Fibroblast of upper back skin (primary cell): ENCODE results near the gene GDF9.
A peak's percentile ranks its signal among the peaks of the same experiment; 100 is the strongest.

Experiments
- DNase-seq: peaks from one replicate; pipeline ENCODE4 v3.0.0-alpha.2; 2013

Gene GDF9

DNA sequence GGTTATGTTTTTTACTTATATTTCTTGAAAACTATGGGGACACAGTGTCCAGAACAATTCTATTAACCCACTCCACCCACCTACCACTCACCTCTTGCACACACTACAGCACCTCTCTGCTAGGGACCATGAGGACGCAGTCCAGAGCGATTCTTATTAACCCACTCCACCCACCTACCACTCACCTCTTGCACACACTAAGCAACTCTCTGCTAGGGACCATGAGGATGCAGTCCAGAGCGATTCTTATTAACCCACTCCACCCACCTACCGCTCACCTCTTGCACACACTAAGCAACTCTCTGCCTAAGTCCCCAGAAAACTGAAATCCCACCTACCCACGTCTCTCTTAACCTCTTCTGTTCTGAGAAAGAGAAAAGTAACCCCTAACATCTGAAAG is 33.7 kb downstream of the GDF9 start:
- no peak for DNase-seq

GRCh38 chr5:132831095-132831860 is 35.0 kb downstream of the GDF9 start:
- no peak for DNase-seq

GRCh38 chr5:132830436-132831094 is 35.7 kb downstream of the GDF9 start, which contains the start of gene SHROOM1:
TSS of gene SHROOM1 (minus strand) at chr5:132830647. CDS start at chr5:132826140, 4,507 bp downstream.
- no peak for DNase-seq

- DNase-seq: peak; percentile 55
These were observed 36.4 kb downstream of the GDF9 start for GRCh38 chr5:132829742-132830435.

DNA sequence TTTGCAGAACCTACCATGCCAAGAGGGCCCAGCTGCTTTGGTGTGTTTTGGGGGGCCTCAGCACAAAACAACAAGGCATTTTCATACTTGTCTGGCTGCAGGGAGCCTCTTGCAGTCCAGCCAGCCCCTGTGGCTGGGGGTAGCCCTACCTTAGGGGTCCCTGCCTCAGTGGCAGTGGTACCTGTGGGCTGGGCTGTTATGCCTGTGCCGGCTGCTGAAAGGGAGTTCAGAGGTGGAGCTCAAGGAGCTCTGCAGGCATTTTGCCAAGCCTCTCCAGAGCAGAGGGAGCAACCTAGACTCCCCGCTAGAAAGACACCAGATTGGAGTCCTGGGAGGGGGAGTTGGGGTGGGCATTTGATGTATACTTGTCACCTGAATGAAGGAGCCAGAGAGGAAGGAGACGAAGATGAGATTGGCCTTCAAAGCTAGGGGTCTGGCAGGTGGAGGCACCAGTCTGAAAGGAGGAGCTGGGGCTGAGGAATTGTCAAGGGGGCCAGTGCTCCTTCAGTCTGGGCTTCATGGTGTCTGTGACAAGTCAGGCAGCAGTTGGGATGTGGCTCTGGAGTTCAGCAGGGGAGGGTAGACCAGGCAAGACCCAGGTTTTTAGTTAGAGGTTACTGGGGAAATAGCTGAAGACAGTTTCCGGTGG is 37.3 kb downstream of the GDF9 start:
- no peak for DNase-seq

GRCh38 chr5:132827943-132828673 is 38.2 kb downstream of the GDF9 start:
- DNase-seq: no peak

- no peak for DNase-seq
These were observed 39.7 kb downstream of the GDF9 start for GRCh38 chr5:132826424-132827082.

DNA sequence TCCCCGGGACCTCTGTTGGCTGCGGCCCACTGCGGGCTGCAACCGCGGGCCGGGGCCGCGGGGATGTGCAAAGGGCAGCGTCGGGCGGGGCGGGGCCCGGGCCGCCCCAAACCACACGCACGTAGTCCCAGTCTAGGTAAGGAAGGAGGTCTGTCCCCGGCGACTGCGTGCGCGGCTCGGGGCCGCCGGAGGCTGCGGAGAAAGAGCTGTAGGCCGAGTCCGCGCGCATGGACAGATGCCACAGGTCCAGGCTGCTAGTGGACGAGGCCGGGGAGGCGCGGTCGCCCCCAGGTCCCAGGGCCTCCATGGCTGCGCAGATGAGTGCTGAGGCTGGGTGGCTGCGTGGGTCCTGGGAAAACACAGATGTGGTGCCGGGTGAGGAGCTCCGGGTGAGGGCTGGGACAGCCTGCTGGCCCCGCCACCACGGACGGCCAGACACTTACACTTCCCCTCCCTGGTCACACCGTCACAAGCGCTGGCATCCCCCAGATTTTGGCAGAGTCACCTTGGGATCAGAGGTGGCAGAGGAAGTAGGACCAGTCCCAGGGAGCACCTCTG is 40.4 kb downstream of the GDF9 start:
- DNase-seq: no peak

DNA sequence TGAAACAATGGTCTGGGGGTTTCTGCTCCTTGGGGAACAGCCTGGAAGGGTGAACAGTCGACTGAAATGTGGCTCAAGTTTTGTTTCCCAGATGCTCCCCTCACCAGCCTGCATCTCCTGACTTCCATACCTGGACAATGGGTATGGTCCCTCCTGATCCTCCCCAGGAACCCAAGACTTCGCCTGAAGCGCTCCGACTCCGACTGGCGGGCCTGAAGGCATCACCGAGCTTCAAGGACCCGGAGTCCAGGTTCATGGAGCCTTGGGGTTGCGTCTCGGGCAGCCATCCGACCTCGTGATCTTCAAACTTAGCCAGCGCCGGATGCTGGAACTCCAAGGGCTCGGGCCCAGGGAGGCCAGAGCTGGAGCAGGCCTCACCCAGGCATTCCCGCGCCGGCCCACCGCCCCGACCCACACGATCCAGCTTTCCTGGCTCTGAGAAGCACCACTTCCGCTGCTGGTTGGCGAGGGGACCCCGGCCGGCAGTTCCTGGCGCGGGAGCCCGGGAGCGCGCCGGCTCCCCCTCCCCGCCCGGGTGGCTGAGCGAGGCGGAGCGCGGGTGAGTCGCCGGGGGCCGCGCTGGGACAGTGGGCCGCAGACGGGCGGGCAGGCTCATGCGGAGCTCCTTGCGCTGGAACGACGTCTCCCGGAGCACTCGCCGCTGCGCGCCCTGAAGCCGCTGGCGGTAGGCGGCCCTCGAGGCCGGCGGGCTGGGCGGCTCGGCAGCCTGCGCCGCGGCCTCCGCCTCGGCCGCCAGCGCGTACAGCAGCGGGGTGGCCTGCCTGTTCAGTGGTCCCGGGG is 41.0 kb downstream of the GDF9 start:
- no peak for DNase-seq

- DNase-seq: no peak
These were observed 41.8 kb downstream of the GDF9 start for GRCh38 chr5:132824426-132824825.

DNA sequence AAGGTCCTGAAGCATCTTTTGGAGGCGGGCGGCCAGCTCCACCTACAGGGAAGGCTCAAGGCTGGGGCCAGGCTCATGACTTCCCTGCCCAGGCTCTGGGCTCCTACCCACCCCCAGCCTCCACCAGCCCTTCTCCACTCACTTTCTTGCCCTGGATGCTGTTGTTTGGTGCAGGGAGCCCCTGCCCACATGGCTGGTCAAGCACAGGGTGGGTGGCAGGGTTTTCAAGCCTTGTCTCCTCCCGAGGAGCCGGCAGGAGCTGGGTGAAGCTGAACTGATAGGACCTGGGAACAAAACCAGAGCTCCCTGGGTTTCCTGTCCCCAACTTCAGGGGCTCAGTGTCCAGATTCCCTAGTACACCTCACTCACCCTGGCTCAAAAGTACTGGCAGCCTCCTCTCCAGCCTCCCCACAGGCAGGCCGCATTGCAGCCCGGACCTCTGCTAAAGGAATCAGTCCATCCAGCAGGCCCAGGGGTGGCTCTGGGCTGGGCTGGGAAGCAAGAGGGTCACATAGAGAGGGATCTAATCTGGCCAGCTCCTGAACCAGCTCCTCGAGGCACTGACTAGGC is 42.7 kb downstream of the GDF9 start:
- DNase-seq: no peak

DNA sequence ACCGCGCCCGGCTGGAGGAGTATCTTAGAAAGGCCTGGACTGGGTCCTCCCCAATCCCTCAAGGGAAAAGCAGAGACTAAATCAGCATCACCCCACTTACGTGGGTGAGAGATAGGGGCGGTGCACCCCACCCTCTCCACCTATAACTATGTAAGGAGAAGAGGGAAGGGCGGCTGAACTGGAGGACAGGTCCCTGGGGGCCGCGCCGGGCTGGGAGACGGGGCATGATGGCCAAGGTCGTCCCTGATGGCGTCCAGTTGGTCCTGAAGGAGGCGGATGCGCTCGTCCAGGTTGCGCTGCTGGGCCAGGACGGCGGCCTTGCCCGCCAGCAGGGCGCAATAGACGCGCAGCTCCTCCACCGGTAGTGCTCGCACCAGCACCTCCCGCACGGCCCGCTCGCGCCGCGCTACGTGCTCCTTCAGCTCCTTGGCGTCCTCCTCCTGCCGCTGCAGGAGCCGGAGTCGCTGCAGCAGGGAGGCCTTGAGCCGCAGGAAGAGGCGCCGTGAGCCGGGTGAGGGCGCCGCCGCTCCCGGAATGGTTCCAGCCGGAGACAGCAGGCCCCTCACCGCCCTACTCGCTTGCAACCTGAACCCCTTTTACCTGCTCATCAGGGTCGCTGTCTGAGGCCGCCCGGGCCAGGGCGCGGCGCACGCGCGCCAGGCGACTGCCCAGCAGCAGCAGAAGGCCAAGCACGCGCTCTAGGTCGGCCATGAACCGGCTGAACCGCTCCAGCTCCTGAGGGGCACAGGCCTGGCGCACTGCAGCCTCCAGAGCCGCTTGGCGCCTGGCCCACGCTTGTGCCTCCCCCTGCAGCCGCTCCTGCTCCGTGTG is 43.4 kb downstream of the GDF9 start:
- no peak for DNase-seq

- DNase-seq: peak; percentile 34
These were observed 44.5 kb downstream of the GDF9 start for GRCh38 chr5:132821791-132822190.

- no peak for DNase-seq
These were observed 44.9 kb downstream of the GDF9 start for GRCh38 chr5:132821350-132821749.

- peak; percentile 85 for DNase-seq
These were observed 46.0 kb downstream of the GDF9 start for GRCh38 chr5:132820162-132820754.

DNA sequence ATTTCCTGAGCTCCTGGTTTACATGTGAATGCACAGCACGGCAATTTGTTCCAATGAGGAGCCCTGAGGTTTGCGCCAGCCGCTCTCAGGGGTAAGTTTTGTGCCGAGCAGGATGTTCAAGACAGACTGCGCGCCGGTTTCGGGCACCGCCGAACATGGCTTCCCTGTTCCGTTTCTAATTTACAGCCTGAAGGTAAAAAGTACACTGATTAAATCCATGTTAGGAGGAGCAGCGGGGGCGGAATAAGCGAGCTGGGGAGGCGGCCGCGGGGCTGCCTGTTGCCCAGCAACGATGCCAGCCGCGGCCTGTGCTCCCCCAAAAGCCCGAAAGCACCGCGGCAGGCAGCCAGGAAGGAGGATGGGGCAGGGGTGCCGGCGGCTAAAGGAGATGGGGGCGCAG is 46.8 kb downstream of the GDF9 start:
- no peak for DNase-seq

DNA sequence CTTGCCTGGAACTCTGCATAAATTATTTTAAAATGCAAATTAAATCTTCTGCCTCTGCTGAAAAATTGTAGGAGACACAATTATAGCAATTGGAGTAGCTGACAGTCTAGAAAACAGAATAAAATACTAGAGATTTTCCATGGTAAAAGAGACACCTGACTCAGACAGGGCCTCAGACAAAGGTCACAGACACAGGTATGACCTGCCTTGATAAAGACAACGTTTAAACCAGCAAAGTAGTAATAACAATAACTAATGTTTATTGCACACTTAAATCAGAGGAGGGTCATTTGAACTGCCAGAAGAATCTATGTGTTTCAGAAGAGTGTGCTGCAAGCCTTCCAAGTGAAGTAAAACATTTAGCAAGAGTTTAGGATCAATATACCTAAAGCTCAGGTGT is 49.3 kb downstream of the GDF9 start:
- no peak for DNase-seq

GRCh38 chr5:132816554-132816953 is 49.7 kb downstream of the GDF9 start:
- DNase-seq: no peak

GRCh38 chr5:132816083-132816482 is 50.2 kb downstream of the GDF9 start:
- DNase-seq: no peak
